GM12891 (cell line): ENCODE data around the gene SH3BP5L.

Experiments used
- PAX5 ChIP-seq: IDR thresholded peaks from 2 replicates; pipeline ENCODE4 v1.6.1; 2011; ENCODE audit warnings: low read length, moderate library complexity, mild to moderate bottlenecking; ENCODE audit not compliant: insufficient read depth, severe bottlenecking
- POLR2A ChIP-seq: IDR thresholded peaks from 2 replicates; pipeline ENCODE4 v1.6.1; 2011; ENCODE audit warnings: low read depth, low read length, control low read depth
- POLR2AphosphoS5 ChIP-seq: IDR thresholded peaks from 2 replicates; pipeline ENCODE4 v1.6.1; 2011; ENCODE audit warnings: low read depth, low read length, control low read depth
- TAF1 ChIP-seq: IDR thresholded peaks from 2 replicates; pipeline ENCODE4 v1.6.1; 2011; ENCODE audit warnings: low read depth, low read length, control low read depth

- no peak for TF ChIP-seq POLR2AphosphoS5
- TF ChIP-seq POLR2A, result no peak
- TF ChIP-seq TAF1, result no peak
- no peak for TF ChIP-seq PAX5
These were observed 42.3 kb downstream of the SH3BP5L start for GRCh38 chr1:248783367-248783766.
